ENCODE measurements around the gene MTF2. TPM values are rescaled to one million over a fixed set of nuclear protein-coding genes. Genes with fewer than 3 reads are reported as not detected.

The MTF2 gene
- polyA plus RNA-seq, 1 experiment = 11.6 TPM

DNA sequence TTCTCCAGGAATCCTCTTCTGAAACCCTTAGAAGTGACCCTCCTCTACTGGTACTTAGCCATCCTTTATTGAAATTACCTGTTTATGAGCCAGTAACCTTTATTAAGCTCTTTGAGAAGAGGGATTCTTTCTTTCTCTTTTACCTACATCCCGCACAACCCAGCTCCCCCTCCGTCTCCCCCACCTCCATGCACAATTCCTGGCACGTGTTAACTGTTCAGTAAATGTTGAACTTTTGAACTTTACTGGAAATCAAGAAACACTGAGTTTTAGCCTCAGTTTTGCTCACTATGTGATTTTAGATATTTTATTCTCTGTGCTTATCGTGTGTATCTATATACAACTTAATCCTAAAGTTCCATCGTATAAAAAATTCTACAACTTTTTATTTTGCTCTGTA is 99.3 kb downstream of the MTF2 start:
- no peak for DNase-seq (ENCODE audit: low read depth)
- ChIA-PET CTCF (interaction anchor here (1.4 kb wide), 1 partner anchor 14 kb away, joined by 3 read pairs; no protein-coding TSS in a partner anchor), POLR2A (no interaction called here)
- Histone ChIP-seq H3K36me3 (ENCODE audit: control insufficient read depth, insufficient read depth, low read length) (peaks cover 2% of the 10 kb centered on the region; the same call in 1 of the 2 replicates), H3K27me3 (ENCODE audit: control insufficient read depth, insufficient read depth, low read length) (no peaks in the 10 kb centered on the region), H3K4me3 (ENCODE audit: low read depth, low read length) (peak overlapping the region; percentile 94)
- TF ChIP-seq, protein P1, sequence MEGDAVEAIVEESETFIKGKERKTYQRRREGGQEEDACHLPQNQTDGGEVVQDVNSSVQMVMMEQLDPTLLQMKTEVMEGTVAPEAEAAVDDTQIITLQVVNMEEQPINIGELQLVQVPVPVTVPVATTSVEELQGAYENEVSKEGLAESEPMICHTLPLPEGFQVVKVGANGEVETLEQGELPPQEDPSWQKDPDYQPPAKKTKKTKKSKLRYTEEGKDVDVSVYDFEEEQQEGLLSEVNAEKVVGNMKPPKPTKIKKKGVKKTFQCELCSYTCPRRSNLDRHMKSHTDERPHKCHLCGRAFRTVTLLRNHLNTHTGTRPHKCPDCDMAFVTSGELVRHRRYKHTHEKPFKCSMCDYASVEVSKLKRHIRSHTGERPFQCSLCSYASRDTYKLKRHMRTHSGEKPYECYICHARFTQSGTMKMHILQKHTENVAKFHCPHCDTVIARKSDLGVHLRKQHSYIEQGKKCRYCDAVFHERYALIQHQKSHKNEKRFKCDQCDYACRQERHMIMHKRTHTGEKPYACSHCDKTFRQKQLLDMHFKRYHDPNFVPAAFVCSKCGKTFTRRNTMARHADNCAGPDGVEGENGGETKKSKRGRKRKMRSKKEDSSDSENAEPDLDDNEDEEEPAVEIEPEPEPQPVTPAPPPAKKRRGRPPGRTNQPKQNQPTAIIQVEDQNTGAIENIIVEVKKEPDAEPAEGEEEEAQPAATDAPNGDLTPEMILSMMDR (IDR thresholded peaks at IDR 0.05; ENCODE audit: insufficient read depth, low read depth, low read length) = no peak

DNA sequence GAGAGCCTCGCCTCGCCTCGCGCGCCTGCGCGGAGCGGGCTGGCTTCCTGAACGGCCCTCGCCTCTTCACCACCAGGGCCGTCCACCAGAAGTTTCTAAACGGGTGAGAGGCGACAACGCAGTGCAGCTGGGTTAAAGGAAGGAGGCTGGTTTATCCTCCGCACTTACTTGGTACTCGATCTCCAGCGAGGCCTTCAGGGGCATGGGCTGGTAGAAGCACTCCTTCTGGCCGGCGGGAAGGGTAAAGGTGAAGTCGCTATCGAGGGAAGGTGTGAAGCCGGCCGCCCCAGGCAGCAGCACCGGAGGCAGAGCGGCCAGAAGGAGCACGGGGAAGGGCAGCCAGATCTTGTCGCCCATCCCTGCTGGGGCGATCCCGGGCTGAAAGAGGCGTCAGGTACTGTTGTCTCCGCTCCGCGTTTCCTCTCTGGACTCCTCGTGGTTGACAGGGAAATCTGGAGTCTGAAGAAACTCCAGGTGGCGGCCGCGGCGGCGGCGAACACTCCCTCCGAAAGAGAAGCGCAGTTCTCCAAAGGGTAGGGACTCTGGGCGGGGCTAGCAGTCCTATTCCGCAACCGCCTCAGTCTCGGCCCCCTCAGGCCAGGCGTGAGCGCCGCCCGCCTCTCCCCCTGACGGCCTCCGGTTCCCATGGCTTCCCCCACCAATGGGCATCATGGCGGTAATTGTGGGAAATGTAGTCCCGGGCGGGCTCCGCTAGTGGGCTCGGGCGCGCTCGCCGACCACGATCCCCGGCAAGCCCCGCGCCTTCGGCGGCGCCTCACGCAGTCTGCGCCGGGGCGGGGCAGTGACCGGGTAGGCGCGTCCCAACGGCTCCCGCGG is 101.0 kb downstream of the MTF2 start, which contains the start of gene TMED5:
TMED5 (minus strand) TSS at position 528 of the 837 bp plus-strand sequence; CDS start at position 357, 171 bp downstream.
- Histone ChIP-seq H3K27me3 (ENCODE audit: control insufficient read depth, insufficient read depth, low read length) (no peaks in the 10 kb centered on the region), H3K36me3 (ENCODE audit: control insufficient read depth, insufficient read depth, low read length) (peaks cover 2% of the 10 kb centered on the region; the same call in 1 of the 2 replicates), H3K4me3 (ENCODE audit: low read depth, low read length) (peak within 1 kb of the TSS; percentile 94)
- peak; percentile 91 for DNase-seq (ENCODE audit: low read depth)
- TF ChIP-seq, protein P1 (IDR thresholded peaks at IDR 0.05; ENCODE audit: insufficient read depth, low read depth, low read length) = 0 out of 2 replicates have a peak, but pooled peaks have one; percentile 26
- ChIA-PET CTCF (no interaction called here), POLR2A (no interaction called here)

DNA sequence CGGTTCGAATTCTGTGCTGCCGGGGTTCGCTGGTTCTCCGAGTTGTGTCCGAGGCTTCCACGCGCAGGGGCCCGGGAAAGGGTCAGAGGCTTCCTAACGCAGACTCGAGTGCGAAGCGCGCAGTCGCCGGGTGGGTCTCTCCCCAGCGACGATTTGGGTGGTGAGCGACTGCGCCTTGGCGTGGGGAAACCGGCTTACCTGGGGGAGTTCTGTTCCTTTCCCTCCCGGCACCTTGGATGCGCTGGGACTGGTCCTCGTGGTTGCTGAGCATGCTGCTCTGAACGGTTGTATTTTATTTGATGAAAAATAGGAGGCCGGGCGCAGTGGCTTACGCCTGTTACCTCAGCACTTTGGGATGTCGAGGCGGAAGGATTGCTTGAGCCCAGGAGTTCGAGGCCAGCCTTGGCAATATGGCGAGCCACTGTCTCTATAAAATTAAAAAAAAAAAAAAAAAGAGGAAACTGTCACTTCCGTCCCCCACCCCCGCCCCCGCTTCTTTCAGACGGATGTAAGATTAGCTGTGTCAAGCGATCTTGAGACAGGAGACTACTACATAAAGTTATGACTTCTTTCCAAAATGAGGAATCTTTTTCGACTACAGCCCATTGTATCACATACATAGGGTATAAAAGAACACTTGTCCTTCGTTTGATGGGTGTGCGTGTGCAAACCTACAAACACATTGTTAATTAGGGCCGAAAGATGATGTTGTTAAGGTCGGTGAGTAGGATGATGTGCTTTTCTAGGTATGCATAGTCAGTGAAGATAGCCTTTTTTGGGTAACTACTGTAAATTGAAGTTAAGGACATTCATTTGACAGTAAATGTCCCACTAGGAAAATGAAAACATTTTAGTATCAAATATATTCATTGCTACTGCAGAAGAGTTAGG is 101.9 kb downstream of the MTF2 start, which contains the start of gene CCDC18:
CCDC18 (plus strand) TSS at position 2 of the 891 bp plus-strand sequence. CDS start 2,638 bp downstream, outside the sequence.
- no peaks in the 10 kb centered on the region for H3K27me3 ChIP-seq (ENCODE audit: control insufficient read depth, insufficient read depth, low read length)
- TF ChIP-seq, protein P1 (IDR thresholded peaks at IDR 0.05; ENCODE audit: insufficient read depth, low read depth, low read length) = no peak
- no peak for DNase-seq (ENCODE audit: low read depth)
- peaks cover 2% of the 10 kb centered on the region; the same call in 1 of the 2 replicates for H3K36me3 ChIP-seq (ENCODE audit: control insufficient read depth, insufficient read depth, low read length)
- H3K4me3 ChIP-seq (ENCODE audit: low read depth, low read length) = peak within 1 kb of the TSS; percentile 94
- POLR2A ChIA-PET = no interaction called here
- CTCF ChIA-PET = no interaction called here

DNA sequence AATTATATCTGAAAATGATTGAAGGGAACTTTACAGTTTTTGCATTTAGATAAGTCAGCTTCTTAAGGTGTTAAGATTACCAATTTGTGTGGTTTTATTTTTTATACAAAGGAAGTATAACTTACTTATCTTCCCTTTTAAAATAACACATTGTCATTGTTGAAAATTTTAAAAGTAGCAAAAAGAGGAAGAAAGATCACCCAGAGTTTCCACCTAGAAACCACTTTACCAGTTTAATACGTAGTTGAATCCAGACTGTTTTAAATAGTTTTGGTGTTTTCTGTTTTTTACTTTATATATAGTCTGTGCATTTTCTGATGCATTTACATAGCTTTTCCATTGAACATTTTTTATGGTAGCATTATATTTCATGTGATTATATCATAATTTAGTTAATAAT is 107.6 kb downstream of the MTF2 start:
- POLR2A ChIA-PET = no interaction called here
- no peaks in the 10 kb centered on the region for H3K36me3 ChIP-seq (ENCODE audit: control insufficient read depth, insufficient read depth, low read length)
- no peak overlapping the region for H3K4me3 ChIP-seq (ENCODE audit: low read depth, low read length)
- TF ChIP-seq, protein P1 (IDR thresholded peaks at IDR 0.05; ENCODE audit: insufficient read depth, low read depth, low read length) = no peak
- no peak for DNase-seq (ENCODE audit: low read depth)
- CTCF ChIA-PET = no interaction called here
- no peaks in the 10 kb centered on the region for H3K27me3 ChIP-seq (ENCODE audit: control insufficient read depth, insufficient read depth, low read length)

Other genes with a start within 250 kb of the MTF2 start
- gene RPL5, start 247.2 kb upstream of the MTF2 start, polyA plus RNA-seq (2011; rRNA removed) = 1,389 and 2,073 TPM in 2 replicates
- 12.3 and 28.0 TPM in 2 replicates for gene DIPK1A, start 117.8 kb upstream of the MTF2 start, polyA plus RNA-seq (2011; rRNA removed)
- 25.0 and 43.0 TPM in 2 replicates for gene TMED5, start 101.1 kb downstream of the MTF2 start, polyA plus RNA-seq (2011; rRNA removed)
- gene CCDC18, start 101.4 kb downstream of the MTF2 start, polyA plus RNA-seq (2011; rRNA removed) = 2.6 and 3.7 TPM in 2 replicates

Measured in BJ (cell line).